OCI-LY7 (cell line): ENCODE results near the gene KCNT1. TPM values are rescaled to one million over a fixed set of nuclear protein-coding genes. Genes with fewer than 3 reads are reported as not detected.

ENCODE experiments used
- BruUV-seq: library from RNA; stranded (reverse); fragments of 400-500 nt; replicated peaks from 2 replicates; lab custom pipeline; 2021; lab: Mats Ljungman, UMichigan
- CTCF ChIA-PET: fragments of 300-600 bp; sonication (Branson Sonifier 250); formaldehyde crosslinking; loops from one replicate; lab custom pipeline; 2022; ENCODE audit warnings: antibody characterized with exemption; ENCODE audit not compliant: unreplicated experiment; lab: Charles Lee
- POLR2A ChIA-PET: fragments of 300-600 bp; sonication (Branson Sonifier 250); formaldehyde crosslinking; loops from one replicate; lab custom pipeline; 2022; ENCODE audit warnings: antibody characterized with exemption; lab: Charles Lee
- DNase-seq: peaks from one replicate; pipeline ENCODE4 v3.0.0-alpha.2; 2015; ENCODE audit warnings: low spot score
- H2AFZ ChIP-seq: fragments of 200-600 bp; sonication (generic), shearing (Covaris generic); 2 replicates; pipeline ENCODE4 v1.6.1; 2014; ENCODE audit warnings: mild to moderate bottlenecking, antibody characterized with exemption, low read length, moderate library complexity
- H3K27ac ChIP-seq: fragments of 200-600 bp; sonication (generic); 2 replicates; pipeline ENCODE4 v1.5.1; 2014; ENCODE audit warnings: mixed run types, low read depth, mild to moderate bottlenecking, moderate library complexity, low read length, inconsistent platforms; ENCODE audit not compliant: poor library complexity, severe bottlenecking
- H3K36me3 ChIP-seq: fragments of 200-600 bp; sonication (generic); 2 replicates; pipeline ENCODE4 v1.6.1; 2014; ENCODE audit warnings: mild to moderate bottlenecking, antibody characterized with exemption, low read length, moderate library complexity, mixed read lengths; ENCODE audit not compliant: insufficient read depth
- H3K4me1 ChIP-seq: fragments of 200-600 bp; sonication (generic); 2 replicates; pipeline ENCODE4 v1.5.1; 2014; ENCODE audit warnings: mild to moderate bottlenecking, low read length; ENCODE audit not compliant: insufficient read depth, poor library complexity, severe bottlenecking
- H3K4me2 ChIP-seq: fragments of 200-600 bp; sonication (generic); 2 replicates; pipeline ENCODE4 v1.6.1; 2014; ENCODE audit warnings: mild to moderate bottlenecking, low read length
- H3K4me3 ChIP-seq: fragments of 200-600 bp; sonication (generic); 2 replicates; pipeline ENCODE4 v1.5.1; 2014; ENCODE audit warnings: mild to moderate bottlenecking, low read depth, low read length; ENCODE audit not compliant: poor library complexity, severe bottlenecking
- H3K79me2 ChIP-seq: fragments of 200-600 bp; sonication (generic); 2 replicates; pipeline ENCODE4 v1.6.1; 2016; ENCODE audit warnings: low read depth, mild to moderate bottlenecking, low read length, moderate library complexity, mixed read lengths; ENCODE audit not compliant: insufficient read depth
- H3K9me2 ChIP-seq: fragments of 200-600 bp; sonication (generic); 2 replicates; pipeline ENCODE4 v1.6.1; 2016; ENCODE audit warnings: mild to moderate bottlenecking, low read length, mixed read lengths; ENCODE audit not compliant: insufficient read depth
- H3K9me3 ChIP-seq: fragments of 200-600 bp; sonication (generic); 2 replicates; pipeline ENCODE4 v1.6.1; 2014; ENCODE audit warnings: mild to moderate bottlenecking, mixed run types, low read length, mixed read lengths
- H4K20me1 ChIP-seq: fragments of 200-600 bp; sonication (generic); 2 replicates; pipeline ENCODE4 v1.6.1; 2014; ENCODE audit warnings: mild to moderate bottlenecking, antibody characterized with exemption, low read length, moderate library complexity, mixed read lengths; ENCODE audit not compliant: insufficient read depth
- CTCF ChIP-seq: fragments of 200-600 bp; sonication (generic); conservative IDR thresholded peaks from 2 replicates; pipeline ENCODE4 v1.5.1; 2014; ENCODE audit warnings: mild to moderate bottlenecking, antibody characterized with exemption, low read length, moderate library complexity, mixed read lengths
- EZH2phosphoT487 ChIP-seq: fragments of 200-600 bp; sonication (generic); IDR thresholded peaks from 2 replicates; pipeline ENCODE4 v1.6.1; 2018; ENCODE audit warnings: low read depth, borderline replicate concordance, mild to moderate bottlenecking, mixed run types, antibody characterized with exemption, low read length, moderate library complexity, mixed read lengths
- intact Hi-C: fragments of 100-400 bp; cut with micrococcal nuclease; formaldehyde crosslinking; loops from one replicate; pipeline ENCODE4 v1.10.0; 2022; ENCODE audit not compliant: unreplicated experiment
- total RNA-seq, 2 experiments: library from RNA; depleted of rRNA in 1 of 2; stranded (reverse); fragments of >200 nt in 1 of 2; shearing (Covaris generic) in 1 of 2; gene quantifications; 2 replicates each; pipeline ENCODE4 v1.2.3, GENCODE V29; 2014 to 2022

The KCNT1 gene
- total RNA-seq, 2 experiments from 2014 or later = not detected

DNA sequence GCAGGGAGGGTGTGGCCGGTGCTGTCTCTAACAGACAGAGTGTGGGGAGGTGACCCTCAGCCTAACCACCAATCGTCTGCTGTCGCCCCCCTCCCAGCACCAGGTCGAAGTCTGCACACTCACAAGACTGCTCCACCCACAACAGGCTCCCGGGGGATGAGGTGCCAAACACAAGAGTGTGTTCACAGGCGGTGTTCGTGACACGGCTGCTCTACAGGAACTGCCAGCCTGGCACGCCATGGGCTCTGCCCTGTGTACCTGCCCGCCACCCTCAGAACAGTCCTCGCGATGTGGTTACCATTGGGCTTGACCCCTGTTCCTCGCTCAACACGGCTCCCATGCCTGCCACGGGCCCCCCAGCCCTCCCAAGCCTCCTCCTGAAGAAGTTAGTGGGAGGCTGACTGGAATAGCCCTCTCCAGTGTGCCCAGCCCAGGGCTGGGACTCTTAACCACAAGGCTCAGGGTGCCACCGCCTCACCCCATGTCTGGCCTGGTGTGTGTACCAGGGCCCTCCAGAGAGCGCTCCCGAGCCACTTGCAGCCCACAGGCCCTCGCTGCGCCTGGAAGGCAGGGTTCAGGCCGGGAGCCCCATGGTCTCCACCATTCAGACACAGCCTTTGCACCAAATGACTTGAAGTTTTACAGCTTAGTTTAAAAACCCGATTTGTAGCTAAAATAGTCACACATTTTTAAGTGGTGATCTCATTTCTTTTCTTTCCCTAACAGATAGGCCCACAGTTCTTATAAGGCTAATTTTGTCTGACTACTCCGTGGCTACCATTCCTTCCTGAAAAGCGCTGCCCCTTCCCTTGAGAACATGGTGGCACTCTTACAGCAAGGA, 102.8 kb downstream of the KCNT1 start:
- DNase-seq = peak; percentile 4
- no peaks in the 10 kb centered on the region for H4K20me1 ChIP-seq
- BruUV-seq = no TSS peak

DNA sequence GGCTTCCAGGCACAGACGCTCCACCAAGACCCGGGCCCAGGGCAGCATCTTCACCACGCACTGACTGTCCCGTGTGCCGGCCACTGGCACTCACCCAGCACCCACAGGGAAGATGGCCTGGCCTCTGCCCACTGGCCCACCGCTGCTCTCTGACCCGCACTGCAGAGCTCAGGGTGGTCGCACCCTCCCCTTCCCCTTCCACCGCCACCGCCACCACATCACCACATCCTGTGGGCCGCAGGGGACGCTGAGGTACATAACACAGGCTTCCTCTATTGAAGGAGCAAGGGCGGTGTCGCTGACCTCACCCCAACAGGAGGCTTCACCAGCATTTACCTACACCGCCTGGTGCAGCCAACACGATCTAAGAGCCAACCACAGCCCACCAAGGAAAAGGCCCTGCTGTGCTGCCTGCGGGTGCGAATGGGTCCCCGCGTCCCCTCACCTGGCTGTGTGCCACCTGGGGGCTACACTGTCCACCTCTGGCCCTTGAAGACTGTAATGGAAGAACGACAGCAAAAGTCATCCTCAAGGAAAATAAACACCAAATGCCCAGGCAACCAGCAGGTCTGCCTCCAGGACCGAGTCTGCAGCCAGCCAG, 103.5 kb downstream of the KCNT1 start:
- Histone ChIP-seq H3K4me2 (no peak overlapping the region), H3K4me1 (no peaks in the 10 kb centered on the region), H3K36me3 (peaks cover 7% of the 10 kb centered on the region; the same call in 1 of the 2 replicates), H3K9me2 (no peaks in the 10 kb centered on the region), H3K27ac (no peak overlapping the region), H3K9me3 (no peaks in the 10 kb centered on the region), H2AFZ (no peak overlapping the region), H3K4me3 (no peak overlapping the region), H4K20me1 (no peaks in the 10 kb centered on the region), H3K79me2 (no peaks in the 10 kb centered on the region)
- no TSS peak for BruUV-seq
- TF ChIP-seq CTCF (no peak), EZH2phosphoT487 (no peak)
- DNase-seq = no peak
- ChIA-PET CTCF (no interaction called here), POLR2A (no interaction called here)
- intact Hi-C loops = no loop called here

More for the DNA sequence above, 102.8 kb downstream of the KCNT1 start:
- Histone ChIP-seq H3K79me2 (no peaks in the 10 kb centered on the region), H3K9me2 (no peaks in the 10 kb centered on the region), H2AFZ (no peak overlapping the region), H3K4me3 (no peak overlapping the region), H3K4me2 (no peak overlapping the region), H3K36me3 (no peaks in the 10 kb centered on the region), H3K9me3 (no peaks in the 10 kb centered on the region), H3K27ac (no peak overlapping the region), H3K4me1 (no peaks in the 10 kb centered on the region)
- no peak for TF ChIP-seq EZH2phosphoT487
- 0 out of 2 replicates have a peak, but pooled peaks have one; percentile 24 for TF ChIP-seq CTCF
- intact Hi-C loops = no loop called here
- CTCF ChIA-PET = no interaction called here
- POLR2A ChIA-PET = no interaction called here

GRCh38 chr9:135809166-135809565, 107.2 kb downstream of the KCNT1 start:
- intact Hi-C loops = no loop called here

More at GRCh38 chr9:135809166-135809565, 107.2 kb downstream of the KCNT1 start:
- H3K9me3 ChIP-seq = no peaks in the 10 kb centered on the region
- BruUV-seq = no TSS peak
- no peak overlapping the region for H3K27ac ChIP-seq
- no peak overlapping the region for H2AFZ ChIP-seq
- ChIA-PET POLR2A (no interaction called here), CTCF (no interaction called here)
- no peaks in the 10 kb centered on the region for H3K79me2 ChIP-seq
- H3K4me1 ChIP-seq = no peaks in the 10 kb centered on the region
- H3K4me2 ChIP-seq = no peak overlapping the region
- no peaks in the 10 kb centered on the region for H3K9me2 ChIP-seq
- H4K20me1 ChIP-seq = no peaks in the 10 kb centered on the region
- H3K36me3 ChIP-seq = peaks cover 35% of the 10 kb centered on the region; the same call in 1 of the 2 replicates
- TF ChIP-seq EZH2phosphoT487 (no peak), CTCF (no peak)
- no peak overlapping the region for H3K4me3 ChIP-seq
- DNase-seq = no peak
